HEK293 (cell line): ENCODE results near the gene KMT2D.

Source experiments
- CTCF ChIA-PET: fragments of 350-600 bp; formaldehyde crosslinking; extraction: SDS; loops from one replicate; lab custom pipeline; 2021; ENCODE audit warnings: antibody characterized with exemption; lab: Yijun Ruan, JAX
- POLR2A ChIA-PET: fragments of 300-600 bp; formaldehyde crosslinking; extraction: SDS; loops from one replicate; lab custom pipeline; 2020; ENCODE audit warnings: antibody characterized with exemption, inconsistent platforms; lab: Yijun Ruan, JAX
- H3K27ac ChIP-seq: fragments of 200-500 bp; sonication (Bioruptor generic); 2 replicates; pipeline ENCODE4 v1.5.1; 2014; ENCODE audit warnings: low read depth, low read length, control low read depth, inconsistent platforms; ENCODE audit errors: extremely low read depth
- H3K36me3 ChIP-seq, 2 experiments: fragments of 200-500 bp in 1 of 2; sonication (Bioruptor generic) in 1 of 2; 1 replicate in 1 of 2; 2 replicates in 1 of 2; pipeline ENCODE4 v1.5.1; 2014 to 2017; ENCODE audit warnings: inconsistent platforms in 2 of 2, low read length in 2 of 2; ENCODE audit not compliant: control insufficient read depth in 2 of 2, insufficient read depth in 1 of 2
- H3K4me1 ChIP-seq: fragments of 200-500 bp; sonication (Bioruptor generic); 2 replicates; pipeline ENCODE4 v1.5.1; 2014; ENCODE audit warnings: mild to moderate bottlenecking, low read length, inconsistent platforms; ENCODE audit not compliant: control insufficient read depth, insufficient read depth
- H3K4me3 ChIP-seq: 2 replicates; pipeline ENCODE4 v1.5.1; 2011; ENCODE audit warnings: low read depth, mild to moderate bottlenecking, control low read depth, low read length, moderate library complexity
- H3K9me3 ChIP-seq: fragments of 200-500 bp; sonication (Bioruptor generic); 2 replicates; pipeline ENCODE4 v1.5.1; 2014; ENCODE audit warnings: low read depth, low read length, inconsistent platforms; ENCODE audit not compliant: control insufficient read depth, insufficient read depth
- BCL11A ChIP-seq: fragments of 450-650 bp; formaldehyde crosslinking; IDR thresholded peaks from 2 replicates; pipeline ENCODE4 v1.5.1; 2016; ENCODE audit warnings: low read depth, missing biosample characterization, missing genetic modification characterization
- BCL11B ChIP-seq: fragments of 450-650 bp; formaldehyde crosslinking; IDR thresholded peaks from 2 replicates; pipeline ENCODE4 v1.5.1; 2016; ENCODE audit warnings: low read depth, missing biosample characterization, missing genetic modification characterization
- GLIS2 ChIP-seq: fragments of 450-650 bp; formaldehyde crosslinking; IDR thresholded peaks from 2 replicates; pipeline ENCODE4 v1.5.1; 2016; ENCODE audit warnings: missing biosample characterization, missing genetic modification characterization
- HOXC10 ChIP-seq: sonication (generic); formaldehyde crosslinking; IDR thresholded peaks from 2 replicates; pipeline ENCODE4 v1.8.1; 2023; ENCODE audit warnings: mild to moderate bottlenecking, missing genetic modification reagents
- KLF10 ChIP-seq: fragments of 450-650 bp; IDR thresholded peaks from 2 replicates; pipeline ENCODE4 v1.5.1; 2018; ENCODE audit warnings: missing biosample characterization, mild to moderate bottlenecking, missing genetic modification characterization
- MEIS1 ChIP-seq: sonication (generic); formaldehyde crosslinking; IDR thresholded peaks from 2 replicates; pipeline ENCODE4 v1.8.1; 2022; ENCODE audit warnings: missing genetic modification reagents, mild to moderate bottlenecking, borderline replicate concordance
- PRDM6 ChIP-seq: fragments of 450-650 bp; formaldehyde crosslinking; IDR thresholded peaks from 2 replicates; pipeline ENCODE4 v1.5.1; 2017; ENCODE audit warnings: missing biosample characterization, missing genetic modification characterization
- SP2 ChIP-seq: fragments of 450-650 bp; formaldehyde crosslinking; IDR thresholded peaks from 2 replicates; pipeline ENCODE4 v1.5.1; 2016; ENCODE audit warnings: missing biosample characterization, missing genetic modification characterization
- SP3 ChIP-seq: fragments of 450-650 bp; formaldehyde crosslinking; IDR thresholded peaks from 2 replicates; pipeline ENCODE4 v1.5.1; 2016; ENCODE audit warnings: missing biosample characterization, missing genetic modification characterization
- ZBTB20 ChIP-seq: fragments of 450-650 bp; formaldehyde crosslinking; IDR thresholded peaks from 2 replicates; pipeline ENCODE4 v1.5.1; 2016; ENCODE audit warnings: missing biosample characterization, missing genetic modification characterization
- ZFP37 ChIP-seq: fragments of 450-650 bp; formaldehyde crosslinking; IDR thresholded peaks from 2 replicates; pipeline ENCODE4 v1.5.1; 2016; ENCODE audit warnings: missing biosample characterization, missing genetic modification characterization
- ZNF10 ChIP-seq: fragments of 450-650 bp; formaldehyde crosslinking; IDR thresholded peaks from 2 replicates; pipeline ENCODE4 v1.5.1; 2017; ENCODE audit warnings: missing biosample characterization, missing genetic modification characterization
- ZNF112 ChIP-seq: fragments of 450-650 bp; formaldehyde crosslinking; IDR thresholded peaks from 2 replicates; pipeline ENCODE4 v1.5.0; 2017; ENCODE audit warnings: missing biosample characterization, missing genetic modification characterization
- ZNF148 ChIP-seq: fragments of 450-650 bp; formaldehyde crosslinking; IDR thresholded peaks from 2 replicates; pipeline ENCODE4 v1.5.0; 2017; ENCODE audit warnings: missing biosample characterization, missing genetic modification characterization, borderline replicate concordance
- ZNF274 ChIP-seq, 2 experiments: fragments of 200-500 bp in 1 of 2; fragments of 450-650 bp in 1 of 2; sonication (Bioruptor generic) in 1 of 2; formaldehyde crosslinking in 1 of 2; IDR thresholded peaks; 2 replicates each; pipeline versions ENCODE4 v1.5.1 to v1.6.1; 2014 to 2016; ENCODE audit warnings: borderline replicate concordance in 1 of 2, inconsistent platforms in 1 of 2, low read length in 1 of 2, missing biosample characterization in 1 of 2, missing genetic modification characterization in 1 of 2
- ZNF335 ChIP-seq: fragments of 450-650 bp; formaldehyde crosslinking; conservative IDR thresholded peaks from 2 replicates; pipeline ENCODE4 v1.5.1; 2016; ENCODE audit warnings: missing biosample characterization, missing genetic modification characterization
- ZNF394 ChIP-seq: fragments of 450-650 bp; formaldehyde crosslinking; IDR thresholded peaks from 2 replicates; pipeline ENCODE4 v1.5.1; 2016; ENCODE audit warnings: missing biosample characterization, missing genetic modification characterization, mild to moderate bottlenecking, moderate library complexity, borderline replicate concordance
- ZNF423 ChIP-seq: fragments of 450-650 bp; formaldehyde crosslinking; IDR thresholded peaks from 2 replicates; pipeline ENCODE4 v1.5.1; 2016; ENCODE audit warnings: missing biosample characterization, missing genetic modification characterization
- ZNF513 ChIP-seq: fragments of 450-650 bp; IDR thresholded peaks from 2 replicates; pipeline ENCODE4 v1.5.1; 2018; ENCODE audit warnings: missing biosample characterization, missing genetic modification characterization
- ZNF600 ChIP-seq: fragments of 450-650 bp; formaldehyde crosslinking; IDR thresholded peaks from 2 replicates; pipeline ENCODE4 v1.5.1; 2016; ENCODE audit warnings: missing biosample characterization, missing genetic modification characterization
- TF ChIP-seq, protein P1 (sequence below): fragments of 450-650 bp; formaldehyde crosslinking; IDR thresholded peaks from 2 replicates; pipeline ENCODE4 v1.5.1; 2016; ENCODE audit warnings: missing biosample characterization, missing genetic modification characterization
- TF ChIP-seq, protein P2 (sequence below): fragments of 450-650 bp; formaldehyde crosslinking; IDR thresholded peaks from 2 replicates; pipeline ENCODE4 v1.5.1; 2017; ENCODE audit warnings: missing biosample characterization, missing genetic modification characterization
- TF ChIP-seq, protein P3 (sequence below): fragments of 450-650 bp; formaldehyde crosslinking; IDR thresholded peaks from 2 replicates; pipeline ENCODE4 v1.5.1; 2016; ENCODE audit warnings: missing biosample characterization, missing genetic modification characterization

Gene KMT2D

GRCh38 chr12:49060237-49061156, at the start of gene KMT2D (continued):
- TF ChIP-seq ZNF513 (tag by site-specific recombination) (peak; percentile 53; the same call in 1 of the 2 replicates), KLF10 (tag by site-specific recombination) (peak; percentile 84), HOXC10 (CRISPR knock-in tag) (no peak), MEIS1 (CRISPR knock-in tag) (no peak), BCL11B (tag by site-specific recombination) (peak; percentile 98), BCL11A (tag by site-specific recombination) (peak; percentile 96), ZNF10 (tag by site-specific recombination) (peak; percentile 84)
- TF ChIP-seq, protein P1, sequence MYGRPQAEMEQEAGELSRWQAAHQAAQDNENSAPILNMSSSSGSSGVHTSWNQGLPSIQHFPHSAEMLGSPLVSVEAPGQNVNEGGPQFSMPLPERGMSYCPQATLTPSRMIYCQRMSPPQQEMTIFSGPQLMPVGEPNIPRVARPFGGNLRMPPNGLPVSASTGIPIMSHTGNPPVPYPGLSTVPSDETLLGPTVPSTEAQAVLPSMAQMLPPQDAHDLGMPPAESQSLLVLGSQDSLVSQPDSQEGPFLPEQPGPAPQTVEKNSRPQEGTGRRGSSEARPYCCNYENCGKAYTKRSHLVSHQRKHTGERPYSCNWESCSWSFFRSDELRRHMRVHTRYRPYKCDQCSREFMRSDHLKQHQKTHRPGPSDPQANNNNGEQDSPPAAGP = peak; percentile 99

GRCh38 chr12:49109641-49110463, 49.3 kb upstream of the KMT2D start:
- H3K27ac ChIP-seq = peak overlapping the region; percentile 84
- ChIA-PET POLR2A (interaction anchor here (1.0 to 4.3 kb wide), 9 partner anchors 9 to 90 kb away, joined by 4 to 75 read pairs (median 12); partner anchors contain the start of genes DHH, TUBA1A and TUBA1B), CTCF (interaction anchor here (0.6 to 7.5 kb wide), 14 partner anchors 10 to 129 kb away, joined by 3 to 53 read pairs (median 6); partner anchors contain the start of genes DHH, RHEBL1 and TUBA1B)
- H3K4me1 ChIP-seq = peaks cover 10% of the 10 kb centered on the region
- H3K4me3 ChIP-seq = peak overlapping the region; percentile 98
- peaks cover 0 to 26% of the 10 kb centered on the region in 2 experiments; a peak in 1 of 3 replicates for H3K36me3 ChIP-seq
- H3K9me3 ChIP-seq = no peaks in the 10 kb centered on the region
- peak; percentile 19; the same call in 1 of the 2 replicates for TF ChIP-seq KLF10 (tag by site-specific recombination)
- peak; percentile 23; the same call in 1 of the 2 replicates for TF ChIP-seq ZBTB20 (tag by site-specific recombination)
- TF ChIP-seq SP3 (tag by site-specific recombination) = no peak
- TF ChIP-seq ZFP37 (tag by site-specific recombination) = no peak
- no peak for TF ChIP-seq SP2 (tag by site-specific recombination)
- TF ChIP-seq ZNF274 (IDR thresholded peaks at IDR 0.05; ENCODE audit: low read length) = no peak
- TF ChIP-seq ZNF274 (tag by site-specific recombination; IDR thresholded peaks at IDR 0.05; ENCODE audit: borderline replicate concordance) = no peak
- TF ChIP-seq ZNF335 (tag by site-specific recombination) = 0 out of 2 replicates have a peak, but pooled peaks have one; percentile 2
- TF ChIP-seq ZNF394 (tag by site-specific recombination) = no peak
- TF ChIP-seq, protein P2, sequence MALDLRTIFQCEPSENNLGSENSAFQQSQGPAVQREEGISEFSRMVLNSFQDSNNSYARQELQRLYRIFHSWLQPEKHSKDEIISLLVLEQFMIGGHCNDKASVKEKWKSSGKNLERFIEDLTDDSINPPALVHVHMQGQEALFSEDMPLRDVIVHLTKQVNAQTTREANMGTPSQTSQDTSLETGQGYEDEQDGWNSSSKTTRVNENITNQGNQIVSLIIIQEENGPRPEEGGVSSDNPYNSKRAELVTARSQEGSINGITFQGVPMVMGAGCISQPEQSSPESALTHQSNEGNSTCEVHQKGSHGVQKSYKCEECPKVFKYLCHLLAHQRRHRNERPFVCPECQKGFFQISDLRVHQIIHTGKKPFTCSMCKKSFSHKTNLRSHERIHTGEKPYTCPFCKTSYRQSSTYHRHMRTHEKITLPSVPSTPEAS (tag by site-specific recombination) = no peak
- TF ChIP-seq ZNF423 (tag by site-specific recombination) = peak; percentile 42; the same call in 1 of the 2 replicates
- TF ChIP-seq ZNF112 (tag by site-specific recombination) = no peak
- 0 out of 2 replicates have a peak, but pooled peaks have one; percentile 33 for TF ChIP-seq GLIS2 (tag by site-specific recombination)
- no peak for TF ChIP-seq ZNF148
- TF ChIP-seq, protein P3, sequence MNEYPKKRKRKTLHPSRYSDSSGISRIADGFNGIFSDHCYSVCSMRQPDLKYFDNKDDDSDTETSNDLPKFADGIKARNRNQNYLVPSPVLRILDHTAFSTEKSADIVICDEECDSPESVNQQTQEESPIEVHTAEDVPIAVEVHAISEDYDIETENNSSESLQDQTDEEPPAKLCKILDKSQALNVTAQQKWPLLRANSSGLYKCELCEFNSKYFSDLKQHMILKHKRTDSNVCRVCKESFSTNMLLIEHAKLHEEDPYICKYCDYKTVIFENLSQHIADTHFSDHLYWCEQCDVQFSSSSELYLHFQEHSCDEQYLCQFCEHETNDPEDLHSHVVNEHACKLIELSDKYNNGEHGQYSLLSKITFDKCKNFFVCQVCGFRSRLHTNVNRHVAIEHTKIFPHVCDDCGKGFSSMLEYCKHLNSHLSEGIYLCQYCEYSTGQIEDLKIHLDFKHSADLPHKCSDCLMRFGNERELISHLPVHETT = no peak
- 0 out of 2 replicates have a peak, but pooled peaks have one; percentile 30 for TF ChIP-seq ZNF600
- no peak for TF ChIP-seq PRDM6 (tag by site-specific recombination)
